ENCODE data around the gene CRY2.
A peak's percentile ranks its signal among the peaks of the same experiment; 100 is the strongest.
"Not testable (repeated sequence)": the region's sequence is repeated elsewhere in the genome, so short reads cannot be mapped to it uniquely, and the experiment has no call there.

Gene CRY2

DNA sequence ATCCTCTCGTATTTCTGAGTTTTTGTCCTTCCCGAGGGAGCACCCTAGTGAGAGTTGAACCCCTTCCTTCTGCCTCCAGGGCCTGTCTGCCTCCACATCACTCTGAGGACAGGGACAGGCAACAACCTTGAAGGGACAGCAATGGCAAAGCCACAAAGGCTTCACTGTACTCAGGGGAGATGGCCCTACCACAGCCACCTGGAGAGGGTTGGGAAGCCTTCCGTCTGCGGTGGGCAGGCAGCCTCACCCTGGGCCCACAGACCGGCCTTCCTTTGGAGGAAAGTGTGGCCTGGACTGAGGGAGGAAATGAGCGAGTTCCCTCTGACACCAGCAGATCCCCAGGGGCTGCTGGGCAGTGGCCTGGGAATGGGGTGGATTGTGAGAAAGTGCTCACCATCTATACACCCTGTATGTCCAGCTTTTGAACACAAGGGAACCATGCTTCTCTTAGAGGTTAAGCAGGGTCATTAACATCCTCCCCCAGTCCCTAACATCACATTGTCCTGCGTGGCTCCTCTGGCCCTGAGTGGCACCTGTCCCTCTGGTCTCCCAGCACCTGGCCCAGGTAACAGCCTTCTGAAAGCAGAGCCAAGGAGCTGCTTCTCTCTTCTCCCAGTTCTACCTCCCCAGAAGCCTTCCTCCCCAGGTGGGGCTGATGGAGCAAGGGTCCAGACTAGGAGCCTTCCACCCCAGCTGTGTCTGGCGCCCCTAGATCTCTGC lies 35.5 kb upstream of the CRY2 start:
- no peak for DNase-seq (ENCODE audit: low spot score)

DNA sequence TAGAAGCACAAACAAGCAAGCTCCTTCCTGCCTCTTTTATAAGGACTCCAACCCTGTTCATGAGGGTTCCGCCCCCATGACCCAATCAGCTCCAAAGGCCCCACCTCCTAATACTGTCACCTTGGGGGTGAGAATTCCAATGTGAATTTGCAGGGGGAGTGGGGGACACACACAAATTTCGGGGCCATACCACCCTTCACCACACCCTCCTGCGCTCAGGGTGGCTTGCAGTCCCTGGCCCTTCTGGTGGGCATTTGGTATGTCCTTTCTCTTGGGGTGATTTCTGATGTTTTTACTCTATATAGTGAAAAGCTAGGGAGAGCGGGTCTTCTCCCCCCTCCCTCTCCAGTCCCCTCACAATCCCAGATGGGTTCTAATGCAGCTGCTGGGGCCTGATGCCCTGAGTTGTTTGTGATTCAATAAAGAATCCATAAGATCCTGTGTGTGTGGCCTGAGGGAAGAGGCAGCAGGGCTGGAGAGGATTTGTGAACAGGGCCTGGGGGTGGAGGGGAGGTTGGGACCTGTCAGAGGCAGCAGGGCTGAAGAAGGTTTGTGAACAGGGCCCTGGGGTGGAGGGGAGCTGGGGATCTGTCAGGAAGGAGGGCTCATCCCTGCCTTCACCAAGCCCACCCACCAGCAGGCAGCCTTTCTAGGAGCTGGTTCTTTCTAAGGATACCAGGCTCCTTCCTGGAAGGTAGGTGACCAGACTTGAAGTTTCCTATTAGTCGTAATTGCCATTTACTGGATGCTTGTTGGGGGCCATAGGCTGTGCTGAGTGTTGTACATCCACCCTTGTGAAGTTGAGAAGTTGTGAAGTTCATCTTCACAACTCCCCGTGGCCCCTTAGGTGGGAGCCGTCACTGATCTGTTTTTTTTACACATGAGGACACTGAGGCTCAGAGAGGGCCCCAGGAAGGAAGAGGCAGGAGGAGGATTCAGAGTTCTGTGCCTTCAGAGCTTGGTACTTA lies 34.4 kb upstream of the CRY2 start:
- no peak for DNase-seq (ENCODE audit: low spot score)

DNA sequence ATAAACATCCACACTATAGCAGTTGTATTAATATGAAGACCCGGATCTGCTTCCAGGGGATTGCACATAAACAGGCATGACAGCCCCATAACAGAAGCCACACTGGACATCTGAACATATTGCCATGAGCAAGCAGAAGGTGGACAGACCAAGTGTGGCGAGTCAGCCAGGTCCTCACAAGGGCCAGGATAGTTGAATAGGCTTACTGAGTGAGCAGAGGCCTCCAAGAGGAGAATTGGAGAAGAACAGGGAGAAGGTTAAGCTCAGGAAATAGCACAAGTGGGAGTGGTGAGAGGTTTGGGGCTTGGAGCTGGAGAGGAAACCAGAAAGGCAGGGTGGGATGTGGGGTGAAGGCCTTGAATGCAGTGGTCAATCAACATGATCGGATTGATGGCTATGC lies 31.5 kb upstream of the CRY2 start:
- DNase-seq (ENCODE audit: low spot score) = no peak

DNA sequence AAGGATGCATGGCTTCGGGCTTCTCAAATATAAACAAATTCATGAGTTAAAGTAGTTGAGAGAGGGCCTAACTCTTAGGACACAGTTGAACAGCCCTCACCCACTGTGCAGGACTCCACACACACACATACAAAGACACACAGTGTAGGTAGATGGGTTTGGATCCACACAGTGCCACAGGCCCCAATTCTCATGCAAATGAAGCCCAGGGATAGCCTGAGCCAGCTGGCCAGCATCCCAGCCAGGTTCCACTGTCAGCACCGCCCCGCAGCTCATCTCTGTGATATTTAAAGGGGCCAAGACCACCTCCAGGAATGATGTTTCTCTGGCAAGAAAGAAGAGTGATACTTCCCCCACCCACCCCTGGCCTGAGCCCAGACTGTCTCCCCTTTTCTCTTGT lies 30.7 kb upstream of the CRY2 start:
- no peak for DNase-seq (ENCODE audit: low spot score)

DNA sequence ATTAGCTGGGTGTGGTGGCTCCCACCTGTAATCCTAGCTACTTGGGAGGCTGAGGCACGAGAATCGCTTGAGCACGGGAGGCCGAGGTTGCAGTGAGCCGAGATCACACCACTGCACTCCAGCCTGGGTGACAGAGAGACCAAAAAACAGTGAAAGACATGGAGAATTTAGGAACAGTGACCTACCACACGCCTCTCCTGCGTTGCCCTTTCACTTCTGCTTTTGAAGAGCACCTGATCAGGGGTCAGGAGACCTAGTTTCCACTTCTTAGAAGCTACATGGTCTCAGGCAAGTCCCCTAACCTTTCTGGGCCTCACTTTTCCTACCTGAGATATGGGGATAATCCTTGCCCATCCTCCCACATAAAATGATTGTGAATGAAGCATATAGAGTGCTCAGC lies 30.1 kb upstream of the CRY2 start:
- DNase-seq (ENCODE audit: low spot score) = no peak

DNA sequence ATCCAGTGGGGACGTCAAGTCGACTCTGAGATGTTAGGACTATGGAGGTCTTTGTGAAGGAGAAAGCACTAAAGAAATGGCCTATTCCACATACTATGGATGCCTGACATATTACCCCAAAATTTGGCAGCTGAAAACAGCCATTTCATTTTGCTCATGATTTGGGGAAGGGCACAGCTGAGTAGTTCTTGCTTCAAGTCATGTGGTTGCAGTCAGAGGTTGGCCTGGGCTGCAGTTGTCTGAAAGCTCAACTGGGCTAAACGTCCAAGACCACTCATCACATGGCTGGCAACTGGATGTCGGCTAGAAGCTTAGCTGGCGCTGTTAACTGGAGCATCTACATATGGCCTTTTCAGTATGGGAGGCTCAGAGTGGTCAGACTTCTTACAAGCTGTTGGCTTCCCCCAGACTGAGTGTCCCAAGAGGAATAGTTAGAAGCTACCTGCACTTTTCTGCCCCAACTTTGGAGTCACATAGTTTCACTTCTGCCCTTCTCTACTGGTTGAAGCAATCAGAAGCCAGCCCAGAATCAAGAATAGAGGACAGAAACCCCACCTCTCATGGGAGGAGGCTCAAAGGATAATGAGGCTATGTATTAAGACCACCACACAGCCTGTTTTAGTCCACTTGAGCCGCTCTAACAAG lies 28.2 kb upstream of the CRY2 start:
- DNase-seq (ENCODE audit: low spot score) = no peak

DNA sequence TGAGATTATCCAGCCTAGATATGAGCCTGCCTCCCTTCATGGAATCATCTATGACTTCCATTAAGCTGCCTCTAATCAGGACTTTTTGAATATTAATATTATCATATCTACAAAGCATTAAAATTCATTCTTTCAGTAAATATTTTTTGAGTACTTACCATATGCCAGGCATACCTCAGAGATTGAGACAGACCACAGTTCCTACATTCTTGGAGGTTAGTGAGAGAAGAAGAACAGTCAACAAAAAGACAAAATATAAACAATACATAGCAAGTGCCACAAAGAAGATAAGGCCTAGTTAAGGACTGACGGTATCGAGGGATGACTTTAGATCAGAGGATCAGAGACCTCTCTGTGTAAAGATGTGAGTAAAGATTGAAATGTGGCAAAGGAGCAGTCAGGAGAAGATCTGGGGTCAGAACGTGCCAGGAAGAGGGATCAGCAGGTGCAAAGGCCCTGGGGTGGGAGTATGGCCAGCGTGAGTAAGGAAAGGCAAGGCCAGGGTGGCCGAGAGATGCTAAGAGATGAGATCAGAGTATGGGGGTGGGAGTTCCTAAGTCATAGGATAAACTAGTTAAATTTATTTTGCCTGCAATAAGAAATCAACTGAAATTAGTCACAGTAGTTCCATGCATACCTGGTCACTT lies 26.9 kb upstream of the CRY2 start:
- DNase-seq (ENCODE audit: low spot score) = no peak

DNA sequence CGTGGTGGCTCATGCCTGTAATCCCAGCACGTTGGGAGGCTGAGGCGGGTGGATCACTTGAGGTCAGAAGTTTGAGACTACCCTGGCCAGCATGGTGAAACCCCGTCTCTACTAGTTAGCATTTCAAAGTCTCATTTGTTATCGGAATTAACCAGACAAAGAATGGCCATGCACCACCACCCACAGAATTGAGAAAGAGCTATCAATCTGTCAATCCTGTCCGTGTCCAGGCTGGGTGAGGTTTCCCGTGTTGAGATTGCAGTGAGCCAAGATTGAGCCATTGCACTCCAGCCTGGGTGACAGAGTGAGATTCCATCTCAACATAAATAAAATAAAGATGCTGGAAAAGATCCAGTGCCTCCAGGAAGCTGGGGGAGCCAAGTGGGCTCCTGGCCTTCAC lies 20.8 kb upstream of the CRY2 start:
- not testable (repeated sequence) for DNase-seq (ENCODE audit: low spot score)

DNA sequence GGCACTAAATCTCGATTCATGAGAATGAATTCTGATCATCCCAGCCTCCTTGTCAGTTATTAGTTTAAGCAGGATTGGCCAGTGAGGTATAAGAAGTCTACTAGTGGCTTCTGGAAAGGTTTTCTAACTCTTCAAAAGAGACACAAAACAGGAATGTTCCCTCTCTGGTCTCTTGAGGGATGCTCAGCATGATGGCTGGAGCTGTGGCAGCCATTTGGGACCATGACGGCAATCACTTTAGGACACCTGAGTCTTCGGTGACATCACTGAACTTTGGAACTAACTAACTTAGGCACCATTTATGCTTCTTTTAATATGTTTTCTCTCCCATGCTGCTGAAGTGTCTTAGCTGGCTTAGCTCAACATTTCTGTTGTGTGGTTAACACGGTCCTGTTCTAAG lies 20.2 kb upstream of the CRY2 start:
- no peak for DNase-seq (ENCODE audit: low spot score)

DNA sequence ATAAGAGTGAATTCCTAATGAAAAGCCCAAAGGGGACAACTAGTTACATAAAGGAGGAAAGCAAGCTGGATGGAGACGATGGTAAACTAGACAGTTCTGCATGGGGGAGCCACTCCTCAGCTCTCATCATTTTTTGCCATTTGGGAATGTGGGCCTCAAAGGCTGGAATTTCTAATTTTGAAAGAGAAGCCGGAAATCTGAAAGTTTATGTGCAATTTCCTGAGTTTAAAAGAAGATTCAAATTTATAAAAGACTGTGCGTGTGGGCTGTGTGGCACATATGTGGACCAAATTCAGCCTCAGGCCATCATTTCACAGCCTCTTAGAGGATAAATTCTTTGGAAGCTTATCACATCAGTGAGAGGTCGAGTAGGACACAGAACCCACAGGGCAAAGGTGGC lies 18.3 kb upstream of the CRY2 start:
- no peak for DNase-seq (ENCODE audit: low spot score)

DNA sequence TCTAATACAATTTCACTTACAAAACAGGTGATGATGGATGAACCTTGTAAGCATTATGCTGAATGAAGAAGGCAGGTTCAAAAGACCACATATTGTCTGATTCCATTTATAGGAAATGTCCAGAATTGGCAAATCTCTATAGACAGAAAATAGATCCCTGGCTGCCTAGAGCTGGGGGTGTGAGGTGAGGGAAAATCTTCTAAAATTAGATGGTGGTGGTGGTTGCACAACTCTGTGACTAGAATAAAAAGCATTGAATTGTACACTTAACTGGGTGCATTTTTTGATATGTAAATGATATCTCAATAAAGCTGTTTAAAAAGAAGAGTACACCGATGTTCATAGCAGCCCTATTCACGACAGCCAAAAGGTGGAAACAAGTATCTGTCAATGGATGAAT lies 16.7 kb upstream of the CRY2 start:
- no peak for DNase-seq (ENCODE audit: low spot score)

DNA sequence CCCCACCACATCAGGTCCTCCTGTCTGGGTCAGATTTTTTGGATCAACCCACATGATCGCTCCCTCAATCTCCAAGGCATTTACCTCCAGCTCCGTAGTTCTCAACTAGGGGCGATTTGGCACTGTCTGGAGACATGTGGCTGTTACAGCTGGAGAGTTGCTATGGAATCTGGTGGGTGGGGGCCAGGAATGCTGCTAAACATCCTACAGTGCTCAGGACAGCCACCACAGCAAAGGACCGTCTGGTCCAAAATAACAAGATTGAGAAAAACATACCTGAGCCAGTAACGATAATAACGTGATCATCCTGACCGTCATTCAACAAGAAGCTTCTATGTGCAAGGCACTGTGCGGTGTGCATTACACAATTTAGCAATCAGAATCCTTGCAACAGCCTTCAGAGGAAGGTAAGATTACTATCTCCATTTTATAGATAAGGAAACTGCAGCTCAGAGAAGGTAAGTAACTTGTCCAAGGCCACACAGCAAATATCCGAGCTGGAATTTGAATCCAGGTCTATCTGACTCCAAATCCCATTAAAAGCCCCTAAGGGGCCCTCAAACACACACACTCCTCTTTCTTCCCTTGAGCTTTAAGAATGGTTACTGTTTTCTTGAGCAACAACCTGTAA lies 14.3 kb upstream of the CRY2 start:
- no peak for DNase-seq (ENCODE audit: low spot score)

DNA sequence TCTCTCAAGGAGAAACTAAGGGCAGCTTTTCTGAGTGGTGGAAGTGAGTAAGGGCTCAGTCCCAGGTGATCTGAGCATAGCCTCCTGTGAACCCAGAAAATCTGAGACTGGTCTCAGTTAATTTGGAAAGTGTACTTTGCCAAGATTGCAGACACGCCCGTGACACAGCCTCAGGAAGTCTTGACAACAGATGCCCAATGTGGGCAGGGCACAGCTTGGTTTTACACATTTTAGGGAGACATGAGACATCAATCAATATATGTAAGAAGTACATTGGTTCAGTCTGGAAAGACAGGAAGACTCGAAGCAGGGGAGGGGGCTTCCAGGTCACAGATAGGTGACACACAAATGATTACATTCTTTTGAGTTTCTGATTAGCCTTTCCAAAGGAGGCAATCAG lies 13.5 kb upstream of the CRY2 start:
- DNase-seq (ENCODE audit: low spot score) = no peak

DNA sequence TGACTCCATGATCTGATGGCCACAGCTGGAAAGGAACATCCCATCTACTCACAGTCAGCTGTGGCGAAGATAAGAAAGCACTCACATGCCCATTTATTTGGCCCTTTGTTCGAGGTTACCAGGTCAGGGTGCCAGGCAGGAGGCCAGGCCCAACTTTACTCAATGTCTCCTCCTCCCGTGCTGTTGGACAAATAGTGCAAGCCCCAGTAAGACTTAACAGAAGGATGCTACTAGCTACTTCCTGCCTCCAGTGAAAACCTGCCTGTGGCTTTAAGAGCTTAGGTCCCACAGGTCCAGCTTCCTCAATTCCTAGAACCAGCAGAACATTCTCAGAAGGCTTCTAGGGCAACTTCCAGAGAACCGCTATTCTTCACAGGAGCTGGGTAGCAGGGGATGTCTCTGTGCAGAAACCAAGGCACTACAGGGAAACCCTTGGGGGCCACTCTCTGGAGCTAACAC lies 12.9 kb upstream of the CRY2 start:
- no peak for DNase-seq (ENCODE audit: low spot score)

DNA sequence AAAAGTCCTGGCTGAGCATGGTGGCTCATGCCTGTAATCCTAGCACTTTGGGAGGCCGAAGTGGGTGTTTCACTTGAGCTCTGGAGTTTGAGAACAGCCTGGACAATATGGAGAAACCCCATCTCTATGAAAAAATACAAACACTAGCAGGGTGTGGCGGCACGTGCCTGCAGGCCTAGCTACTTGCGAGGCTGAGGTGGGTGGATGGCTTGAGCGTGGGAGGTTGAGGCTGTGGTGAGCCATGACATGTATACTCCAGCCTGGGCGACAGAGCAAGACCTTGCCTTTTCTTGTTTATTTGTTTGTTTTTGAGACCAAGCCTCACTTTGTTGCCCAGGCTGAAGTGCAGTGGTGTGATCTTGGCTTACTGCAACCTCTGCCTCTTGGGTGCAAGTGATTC lies 8.1 kb upstream of the CRY2 start:
- DNase-seq (ENCODE audit: low spot score) = no peak

DNA sequence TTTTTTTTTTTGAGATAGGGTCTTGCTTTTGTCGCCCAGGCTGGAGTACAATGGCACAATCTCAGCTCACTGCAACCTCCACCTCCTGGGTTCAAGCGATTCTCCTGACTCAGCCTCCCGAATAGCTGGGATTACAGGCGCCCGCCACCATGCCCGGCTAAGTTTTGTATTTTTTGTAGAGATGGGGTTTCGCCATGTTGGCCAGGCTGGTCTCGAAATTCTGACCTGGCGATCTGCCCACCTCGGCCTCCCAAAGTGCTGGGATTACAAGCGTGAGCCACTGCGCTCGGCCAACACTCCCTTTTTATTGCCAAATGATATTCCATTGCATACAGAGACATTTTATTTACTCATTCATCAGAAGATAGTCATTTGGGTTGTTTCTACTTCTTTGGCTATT lies 7.0 kb upstream of the CRY2 start:
- not testable (repeated sequence) for DNase-seq (ENCODE audit: low spot score)

DNA sequence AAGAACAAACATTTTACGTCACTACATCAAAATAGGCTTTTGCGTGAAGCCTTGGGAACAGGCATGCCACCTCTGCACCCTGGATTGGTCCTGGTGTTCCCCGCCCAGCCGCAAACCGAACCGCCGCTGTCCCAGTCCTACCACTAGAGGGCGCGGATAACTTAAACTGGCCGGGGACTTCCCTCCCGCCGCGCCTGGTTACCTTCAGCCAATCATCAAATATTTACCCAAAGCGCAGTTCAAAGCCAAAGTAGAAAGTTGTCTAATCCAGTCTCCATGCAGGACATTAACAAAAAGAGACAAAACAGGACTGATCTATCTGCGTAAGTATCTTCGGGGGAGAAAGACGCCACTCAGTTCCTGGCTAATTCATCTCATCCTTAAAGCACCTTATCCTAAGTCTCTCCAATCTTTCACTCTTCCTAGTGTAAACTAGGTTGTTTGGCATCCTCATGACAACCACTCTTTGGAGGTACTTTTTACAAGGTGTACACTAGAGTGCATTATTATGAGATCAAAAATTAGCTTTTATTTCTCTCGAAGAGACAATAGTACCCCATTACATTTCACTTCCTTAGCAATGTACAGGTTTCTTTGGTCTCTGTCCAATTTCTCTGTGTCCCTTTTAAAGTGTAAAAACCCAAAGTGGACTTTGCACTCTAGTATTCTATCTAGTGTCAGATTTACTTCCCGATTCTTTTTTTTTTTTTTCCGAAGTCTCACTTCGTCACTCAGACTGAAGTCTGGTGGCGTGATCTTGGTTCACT lies 3.9 kb upstream of the CRY2 start:
- DNase-seq (ENCODE audit: low spot score) = peak; percentile 88

DNA sequence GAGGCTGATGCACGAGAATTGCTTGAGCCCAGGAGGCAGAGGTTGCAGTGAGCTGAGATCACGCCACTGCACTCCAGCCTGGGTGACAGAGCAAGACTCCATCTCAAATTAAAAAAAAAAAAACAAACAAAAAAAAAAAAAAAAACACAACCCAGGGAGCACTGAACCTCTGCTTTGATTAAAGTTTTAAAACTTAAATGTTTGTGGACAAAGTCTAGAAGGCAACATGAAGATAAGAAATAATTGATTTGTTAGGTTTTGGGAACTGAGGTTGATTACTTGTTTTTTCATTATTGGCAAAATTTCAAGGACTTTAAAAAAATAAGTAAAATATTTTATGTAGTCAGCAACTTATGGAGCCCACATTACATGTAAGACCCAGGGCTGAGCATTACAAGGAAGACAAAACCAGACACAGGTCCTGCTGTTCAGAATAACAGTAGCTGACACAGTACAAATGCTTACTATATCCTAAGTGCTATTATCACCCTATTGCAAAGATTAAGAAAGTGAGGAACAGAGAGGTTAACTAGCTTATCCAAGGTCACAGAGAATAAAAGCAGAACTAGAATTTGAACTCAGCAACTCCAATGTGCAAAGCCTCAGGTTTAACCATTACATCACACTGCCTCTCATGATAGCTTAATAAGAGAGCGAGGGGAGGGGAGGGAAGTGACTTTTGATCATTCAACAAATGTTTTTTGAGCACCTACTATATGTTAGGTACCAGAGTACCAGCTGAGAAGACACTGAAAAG lies 2.3 kb upstream of the CRY2 start:
- DNase-seq (ENCODE audit: low spot score) = no peak

DNA sequence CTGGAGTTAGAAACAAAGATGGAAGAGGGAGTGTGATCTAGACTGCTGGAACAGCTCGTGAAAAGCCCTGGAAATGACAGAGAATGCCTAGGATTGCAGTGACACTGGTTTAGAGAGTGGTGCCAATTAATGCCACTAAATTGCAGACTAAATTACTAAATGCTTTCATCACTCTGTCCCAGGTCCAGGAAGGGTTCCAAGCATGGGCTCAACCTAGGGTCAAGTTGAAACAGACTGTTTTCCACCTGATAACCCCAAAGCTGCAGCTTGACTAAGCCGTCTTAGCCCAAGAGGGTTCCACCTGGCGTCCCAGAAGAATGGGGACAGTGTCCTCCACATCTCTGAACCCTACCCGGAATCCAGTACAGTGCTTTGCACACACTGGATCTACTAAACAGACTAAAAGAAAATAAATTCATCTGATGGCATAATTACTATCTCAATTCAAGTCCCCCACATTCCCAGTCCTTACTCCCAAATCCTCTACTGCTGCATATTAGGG lies 1.1 kb upstream of the CRY2 start:
- no peak for DNase-seq (ENCODE audit: low spot score)

DNA sequence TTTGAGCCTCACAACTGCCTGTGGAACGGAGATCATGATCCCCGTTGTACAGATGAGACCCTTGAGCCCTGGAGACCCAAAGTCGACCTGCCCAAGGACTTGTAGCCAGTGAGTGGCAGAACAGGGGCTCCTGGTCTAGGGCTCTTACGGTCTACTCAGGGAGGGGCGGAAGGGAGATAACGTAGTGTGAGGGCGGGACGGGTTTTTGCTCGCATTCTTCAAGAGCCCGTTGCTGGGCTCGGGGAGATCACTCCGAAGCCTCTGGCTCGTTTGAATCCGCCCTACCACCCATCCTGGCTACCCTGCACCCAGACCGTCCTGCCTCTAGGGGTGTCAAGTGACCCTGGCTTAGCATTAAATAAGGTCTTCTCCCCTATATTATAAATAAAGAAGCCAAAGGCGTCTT lies 639 bp downstream of the CRY2 start:
- DNase-seq (ENCODE audit: low spot score) = peak; percentile 70
